ENCODE results near the gene SOX11.

DNA sequence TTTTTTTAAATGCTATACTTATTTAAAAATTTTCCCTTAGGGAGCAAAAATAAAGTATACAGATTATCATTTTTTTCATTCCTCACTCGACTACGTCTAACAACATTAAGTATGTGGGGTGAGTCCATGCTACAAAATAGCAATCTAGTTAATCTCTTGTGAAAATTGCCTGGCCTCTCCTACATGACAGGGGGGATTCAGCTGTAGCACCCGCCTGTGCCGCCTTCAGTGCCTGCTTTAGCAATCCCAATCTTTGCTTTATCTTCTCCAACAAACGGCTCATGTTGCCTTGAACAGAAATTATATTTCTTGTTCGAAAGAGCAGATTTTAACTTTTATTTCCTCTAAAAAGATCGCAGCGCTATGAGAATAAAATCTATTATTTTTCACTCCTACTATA lies 2.4 kb upstream of the SOX11 start:
- TF ChIP-seq, protein P1, sequence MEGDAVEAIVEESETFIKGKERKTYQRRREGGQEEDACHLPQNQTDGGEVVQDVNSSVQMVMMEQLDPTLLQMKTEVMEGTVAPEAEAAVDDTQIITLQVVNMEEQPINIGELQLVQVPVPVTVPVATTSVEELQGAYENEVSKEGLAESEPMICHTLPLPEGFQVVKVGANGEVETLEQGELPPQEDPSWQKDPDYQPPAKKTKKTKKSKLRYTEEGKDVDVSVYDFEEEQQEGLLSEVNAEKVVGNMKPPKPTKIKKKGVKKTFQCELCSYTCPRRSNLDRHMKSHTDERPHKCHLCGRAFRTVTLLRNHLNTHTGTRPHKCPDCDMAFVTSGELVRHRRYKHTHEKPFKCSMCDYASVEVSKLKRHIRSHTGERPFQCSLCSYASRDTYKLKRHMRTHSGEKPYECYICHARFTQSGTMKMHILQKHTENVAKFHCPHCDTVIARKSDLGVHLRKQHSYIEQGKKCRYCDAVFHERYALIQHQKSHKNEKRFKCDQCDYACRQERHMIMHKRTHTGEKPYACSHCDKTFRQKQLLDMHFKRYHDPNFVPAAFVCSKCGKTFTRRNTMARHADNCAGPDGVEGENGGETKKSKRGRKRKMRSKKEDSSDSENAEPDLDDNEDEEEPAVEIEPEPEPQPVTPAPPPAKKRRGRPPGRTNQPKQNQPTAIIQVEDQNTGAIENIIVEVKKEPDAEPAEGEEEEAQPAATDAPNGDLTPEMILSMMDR (IDR thresholded peaks at IDR 0.05; ENCODE audit: low read depth, low read length) = no peak
- no peak for TF ChIP-seq POLR2A (IDR thresholded peaks at IDR 0.05; ENCODE audit: extremely low read depth, insufficient read length)

All from NB4 (cell line).